NB4 (cell line): Measurements from ENCODE around the gene PRR7.
A peak's percentile ranks its signal among the peaks of the same experiment; 100 is the strongest.

Experiments
- DNase-seq: peaks from one replicate; pipeline ENCODE4 v3.0.0; 2010; ENCODE audit warnings: low read depth
- H3K4me3 ChIP-seq: one replicate; pipeline ENCODE4 v1.5.1; 2011; ENCODE audit warnings: mild to moderate bottlenecking, low read depth, low read length, moderate library complexity
- CTCF ChIP-seq: IDR thresholded peaks from one replicate; pipeline ENCODE4 v1.5.1; 2012; ENCODE audit warnings: low read depth, low read length
- MAX ChIP-seq: IDR thresholded peaks from 2 replicates; pipeline ENCODE4 v1.6.1; 2011; ENCODE audit warnings: low read depth, low read length
- MYC ChIP-seq: IDR thresholded peaks from 2 replicates; pipeline ENCODE4 v1.6.1; 2011; ENCODE audit warnings: low read depth, low read length
- POLR2A ChIP-seq: IDR thresholded peaks from 2 replicates; pipeline ENCODE4 v1.6.1; 2011; ENCODE audit warnings: mild to moderate bottlenecking; ENCODE audit not compliant: insufficient read length; ENCODE audit errors: extremely low read depth

PRR7 gene

GRCh38 chr5:177487144-177487543, 40.5 kb downstream of the PRR7 start:
- TF ChIP-seq CTCF (no peak), MAX (no peak), POLR2A (no peak), MYC (no peak)
- DNase-seq = no peak
- H3K4me3 ChIP-seq = no peak overlapping the region

GRCh38 chr5:177487975-177488374, 41.4 kb downstream of the PRR7 start:
- DNase-seq = peak; percentile 62
- H3K4me3 ChIP-seq = no peak overlapping the region
- TF ChIP-seq CTCF = peak; percentile 10
- no peak for TF ChIP-seq MAX

- no peak overlapping the region for H3K4me3 ChIP-seq
- no peak for TF ChIP-seq MAX
- TF ChIP-seq MYC = no peak
- no peak for TF ChIP-seq POLR2A
- TF ChIP-seq CTCF = no peak
- no peak for DNase-seq
Measured at GRCh38 chr5:177489119-177489716, 42.6 kb downstream of the PRR7 start.

GRCh38 chr5:177490311-177490991, 43.8 kb downstream of the PRR7 start:
- no peak for TF ChIP-seq MYC
- TF ChIP-seq CTCF = no peak
- no peak overlapping the region for H3K4me3 ChIP-seq
- DNase-seq = no peak

- no peak for TF ChIP-seq MYC
- no peak for TF ChIP-seq MAX
- TF ChIP-seq CTCF = no peak
- TF ChIP-seq POLR2A = no peak
- no peak overlapping the region for H3K4me3 ChIP-seq
- no peak for DNase-seq
Measured at GRCh38 chr5:177490992-177491391, 44.4 kb downstream of the PRR7 start.

GRCh38 chr5:177491429-177491945, 44.9 kb downstream of the PRR7 start:
- DNase-seq = peak; percentile 56
- no peak overlapping the region for H3K4me3 ChIP-seq
- TF ChIP-seq MAX (no peak), CTCF (peak; percentile 32)
